HG02588 (cell line): Measurements from ENCODE around the gene CWC27.

ENCODE experiments used
- ATAC-seq: cut with Tn5 transposase; IDR thresholded peaks from one replicate; pipeline ENCODE4 v1.9.1; 2021; ENCODE audit warnings: mild to moderate bottlenecking, moderate library complexity; ENCODE audit not compliant: unreplicated experiment

The CWC27 gene

DNA sequence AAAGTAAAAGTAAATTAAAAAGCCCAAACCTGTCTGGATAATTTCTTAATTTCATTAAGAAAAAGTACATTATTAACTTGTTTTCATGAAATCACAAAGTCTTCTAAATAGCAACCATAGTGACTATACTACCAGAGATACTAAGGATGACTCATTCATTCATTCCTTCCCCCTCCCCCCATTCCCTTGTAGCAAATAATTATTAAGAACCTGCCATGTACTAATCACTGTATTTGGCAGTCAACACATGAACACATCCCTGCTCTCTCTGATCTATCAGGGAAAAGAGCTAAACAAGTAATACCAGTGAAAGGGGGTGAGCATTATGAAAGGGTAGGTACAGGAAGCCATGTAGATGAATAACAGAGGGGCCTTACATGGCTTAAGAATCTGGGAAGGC lies 203.9 kb downstream of the CWC27 start:
- ATAC-seq = no peak

DNA sequence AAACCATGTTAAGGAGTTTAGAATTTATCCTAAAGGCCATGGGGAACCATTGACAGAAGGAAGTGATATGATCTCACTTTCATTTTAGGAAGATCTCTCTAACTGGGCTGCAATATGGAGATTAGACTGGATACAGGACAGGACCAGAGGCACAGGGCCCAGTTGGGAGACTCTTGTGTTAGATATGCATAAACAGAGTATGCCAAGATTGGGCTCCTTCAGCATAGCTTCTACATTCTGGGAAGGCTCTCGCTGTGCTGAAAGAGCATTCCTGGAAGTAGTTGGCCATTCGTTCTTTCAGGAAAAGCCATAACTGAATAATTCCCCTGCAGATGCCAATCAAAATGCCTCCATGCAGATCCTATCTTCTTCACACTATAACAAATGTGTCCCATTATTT lies 204.5 kb downstream of the CWC27 start:
- no peak for ATAC-seq

- no peak for ATAC-seq
Measured at GRCh38 chr5:64977779-64978178, 209.0 kb downstream of the CWC27 start.

GRCh38 chr5:64978546-64978945 lies 209.8 kb downstream of the CWC27 start:
- no peak for ATAC-seq

DNA sequence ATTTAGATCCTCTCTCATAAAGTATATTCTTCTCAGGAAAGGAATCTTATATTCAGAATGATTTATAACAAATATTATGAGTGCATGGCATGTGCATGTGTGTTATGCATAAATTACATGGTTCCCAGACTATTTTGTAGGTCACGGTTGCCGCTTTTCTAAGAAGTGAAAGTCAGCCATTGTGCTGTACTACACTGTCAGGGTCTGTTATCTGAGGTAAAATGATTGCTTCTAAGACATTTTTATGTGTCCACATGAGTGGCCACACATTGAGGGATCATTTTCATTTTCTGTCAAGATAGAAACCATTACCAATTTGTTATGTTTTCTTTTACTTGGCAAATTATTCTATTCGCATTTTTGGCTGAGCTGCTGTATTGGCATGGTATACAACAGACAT lies 210.8 kb downstream of the CWC27 start:
- no peak for ATAC-seq

- ATAC-seq = no peak
Measured at GRCh38 chr5:64980176-64980575, 211.4 kb downstream of the CWC27 start.

- no peak for ATAC-seq
Measured at GRCh38 chr5:64987768-64988167, 219.0 kb downstream of the CWC27 start.

GRCh38 chr5:65009207-65009606 lies 240.5 kb downstream of the CWC27 start:
- no peak for ATAC-seq

- ATAC-seq = no peak
Measured at GRCh38 chr5:65010841-65011240, 242.1 kb downstream of the CWC27 start.

- ATAC-seq = no peak
Measured at GRCh38 chr5:65012301-65012892, 243.7 kb downstream of the CWC27 start.

DNA sequence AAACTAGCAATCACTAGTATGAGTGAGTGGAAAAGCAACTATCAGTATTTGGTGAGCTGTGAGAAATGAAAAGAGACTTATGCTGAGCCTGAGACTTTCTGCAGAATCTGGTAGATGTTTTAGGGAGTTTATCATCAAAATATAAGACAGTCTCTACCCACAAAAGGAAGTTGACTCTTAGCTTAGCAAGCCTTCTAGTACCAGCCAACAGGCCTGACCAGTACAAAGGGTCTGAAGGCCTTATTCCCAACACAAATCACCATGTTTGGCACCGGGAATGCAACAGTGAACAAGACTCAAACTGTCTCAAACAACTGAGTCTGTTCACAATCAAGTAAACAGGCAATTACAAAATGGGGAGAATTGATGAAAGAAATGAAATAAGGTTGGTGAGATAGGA lies 244.4 kb downstream of the CWC27 start:
- ATAC-seq = no peak

DNA sequence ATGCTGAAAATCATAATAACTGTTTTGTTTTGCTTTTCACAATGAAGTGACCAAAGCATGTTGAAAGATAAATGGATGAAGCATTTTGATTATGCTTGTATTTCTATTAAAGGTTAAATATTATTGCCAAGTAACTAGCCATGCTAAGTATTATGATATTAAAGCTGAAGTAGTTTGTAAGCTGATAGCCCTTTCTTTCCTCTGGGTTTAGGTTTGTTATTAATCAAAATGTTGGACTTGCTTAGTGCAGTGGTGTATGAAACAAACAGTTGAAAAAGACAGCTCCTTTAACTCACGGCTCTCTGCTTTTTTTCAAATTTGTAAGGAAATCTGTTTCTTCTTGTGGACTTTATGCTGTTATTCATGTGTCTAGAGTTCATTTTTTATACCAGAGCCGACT lies 246.0 kb downstream of the CWC27 start:
- no peak for ATAC-seq

GRCh38 chr5:65015767-65016166 lies 247.0 kb downstream of the CWC27 start:
- ATAC-seq = no peak

DNA sequence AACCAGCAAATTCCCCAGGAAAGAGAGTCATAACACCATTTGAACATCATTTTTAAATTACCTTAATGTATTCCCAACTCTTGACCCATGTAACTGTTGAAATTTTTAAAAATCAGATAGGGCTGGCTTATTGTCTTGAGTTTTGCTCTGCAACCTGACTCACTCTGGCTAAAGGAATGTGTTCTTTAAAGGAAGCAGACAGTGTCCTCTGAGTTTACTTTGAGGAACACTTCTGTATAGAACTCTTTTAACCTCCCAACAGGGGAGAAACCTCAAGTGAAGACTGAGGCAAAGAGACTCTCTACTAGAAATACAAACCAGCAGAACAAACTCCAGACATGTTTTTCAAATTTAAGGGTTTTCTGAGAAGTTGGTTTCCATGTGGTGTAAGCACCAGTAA lies 248.9 kb downstream of the CWC27 start:
- no peak for ATAC-seq

DNA sequence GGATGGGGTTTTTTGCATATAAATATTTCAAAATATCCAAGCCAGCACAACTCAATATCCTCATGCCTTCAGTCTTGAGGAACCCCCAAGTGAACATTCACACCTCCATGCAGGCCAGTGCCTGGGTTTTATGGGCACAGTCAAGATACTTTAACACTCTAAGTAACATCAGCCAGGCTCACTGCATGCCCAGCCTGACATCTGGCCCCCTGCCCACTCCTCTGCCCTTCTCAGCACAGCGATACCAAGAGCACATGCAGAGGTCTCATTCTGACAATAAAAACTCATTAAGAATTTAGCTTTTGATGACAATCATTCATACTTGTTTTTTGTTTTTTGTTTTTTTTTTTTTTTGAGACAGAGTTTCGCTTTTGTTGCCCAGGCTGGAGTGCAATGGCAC lies 250.0 kb downstream of the CWC27 start:
- no peak for ATAC-seq

DNA sequence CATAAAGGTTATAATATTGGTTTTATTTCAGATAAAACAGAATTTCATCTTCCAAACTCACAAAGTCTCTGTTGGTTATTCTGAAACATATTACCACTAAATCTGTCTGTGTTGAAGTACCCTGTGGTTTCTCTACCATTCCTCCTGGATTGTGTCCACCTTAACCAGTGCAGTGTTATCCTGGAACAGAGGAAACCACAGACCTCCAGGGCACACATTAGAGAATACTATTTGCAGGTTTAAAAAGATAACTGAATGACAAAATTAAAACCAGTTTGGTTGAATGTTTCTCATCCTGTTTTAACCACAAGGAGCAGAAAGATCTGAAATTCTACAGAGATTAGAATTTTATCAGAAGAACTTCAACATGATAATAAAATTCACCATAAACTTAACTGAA lies 251.8 kb downstream of the CWC27 start:
- no peak for ATAC-seq

DNA sequence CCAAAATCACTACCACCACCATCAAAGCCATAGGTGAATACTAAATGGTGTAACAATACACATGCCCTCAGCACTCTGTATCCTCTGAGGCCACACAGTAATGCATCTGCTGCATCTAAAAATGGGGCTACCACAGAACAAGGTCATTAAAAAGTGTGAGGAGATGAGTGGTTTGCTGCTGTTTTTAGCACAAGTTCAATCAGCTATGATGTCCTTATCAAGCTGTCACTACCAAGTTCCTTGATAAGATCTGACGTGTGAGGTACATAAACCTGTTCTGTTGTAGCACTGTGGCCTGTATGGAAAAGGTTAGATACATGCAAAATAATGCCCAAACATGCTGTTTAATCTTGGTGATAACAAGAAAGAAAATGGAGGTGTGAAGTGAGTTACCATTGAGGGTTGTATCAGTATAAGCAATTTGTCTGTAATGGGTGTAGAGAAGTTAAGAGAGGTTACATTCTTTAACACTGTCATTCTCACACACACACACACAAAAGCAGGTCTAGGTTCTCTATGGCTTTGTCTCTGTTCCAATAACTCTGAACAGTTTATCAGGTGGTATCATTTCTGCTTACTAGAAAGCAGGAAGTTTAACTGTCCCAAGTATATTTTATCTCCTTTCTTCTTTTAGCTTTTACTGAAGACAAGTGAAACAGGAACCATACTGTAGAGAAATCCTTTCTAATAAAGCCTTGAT lies 252.9 kb downstream of the CWC27 start:
- ATAC-seq = no peak

- ATAC-seq = no peak
Measured at GRCh38 chr5:65022932-65023331, 254.2 kb downstream of the CWC27 start.

DNA sequence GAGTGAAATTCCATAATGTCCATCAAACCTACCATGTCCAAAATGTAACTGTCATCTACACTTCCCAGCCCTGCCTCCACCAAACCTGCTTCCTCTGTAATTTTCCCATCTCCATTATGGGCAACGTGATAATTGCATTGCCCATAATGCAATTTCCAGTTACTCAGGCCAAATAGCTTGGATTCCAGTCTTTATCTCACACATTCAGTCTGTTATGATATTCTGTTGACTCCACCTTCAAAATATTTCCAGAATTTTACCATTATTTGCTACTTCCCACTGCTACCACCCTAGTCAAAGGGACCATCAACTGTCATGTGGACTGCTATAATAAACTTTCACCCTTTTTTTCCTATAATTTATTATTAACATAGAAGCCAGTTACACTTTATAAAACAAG lies 256.0 kb downstream of the CWC27 start:
- no peak for ATAC-seq

- no peak for ATAC-seq
Measured at GRCh38 chr5:65026816-65027548, 258.3 kb downstream of the CWC27 start.

DNA sequence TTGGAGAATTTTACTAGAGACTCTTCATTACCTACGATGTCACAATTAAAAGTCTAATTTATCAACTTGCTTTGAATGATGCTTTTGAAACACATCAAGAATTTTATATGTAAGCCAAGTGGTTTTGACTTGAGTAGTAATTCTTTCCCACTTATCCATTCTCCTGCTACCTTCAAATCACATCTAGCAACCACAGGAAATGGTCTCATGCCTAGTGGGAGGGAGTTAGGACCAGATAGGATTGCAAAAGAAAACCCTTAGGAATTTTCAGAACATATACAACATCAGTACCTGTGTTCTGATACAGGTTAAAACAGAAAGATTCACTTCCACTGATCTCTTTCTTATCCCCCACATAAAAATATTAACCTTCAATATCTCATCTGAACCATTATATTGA lies 260.4 kb downstream of the CWC27 start:
- no peak for ATAC-seq

DNA sequence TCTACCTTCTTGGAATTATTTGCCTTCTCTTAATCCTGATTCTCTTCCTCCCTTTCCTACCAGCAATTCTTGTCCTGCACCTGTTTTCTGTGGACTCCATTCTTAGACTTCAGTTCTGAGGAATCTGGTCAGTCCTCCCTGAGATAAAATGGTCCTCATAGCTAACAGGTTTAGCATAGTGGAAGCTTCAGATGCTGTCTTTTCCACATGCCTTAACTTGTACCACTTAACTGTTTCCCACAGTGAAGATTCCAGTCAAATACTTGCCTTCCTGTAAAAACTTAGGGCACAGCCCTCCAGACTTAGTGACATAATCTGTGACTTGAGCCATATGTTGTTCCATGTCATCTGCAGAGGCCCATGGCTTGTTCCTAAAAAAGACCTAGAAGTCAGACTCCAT lies 261.3 kb downstream of the CWC27 start:
- ATAC-seq = no peak
